Measurements from ENCODE around the gene NTM.
"Not testable (repeated sequence)": the region's sequence is repeated elsewhere in the genome, so short reads cannot be mapped to it uniquely, and the experiment has no call there.

Gene NTM

DNA sequence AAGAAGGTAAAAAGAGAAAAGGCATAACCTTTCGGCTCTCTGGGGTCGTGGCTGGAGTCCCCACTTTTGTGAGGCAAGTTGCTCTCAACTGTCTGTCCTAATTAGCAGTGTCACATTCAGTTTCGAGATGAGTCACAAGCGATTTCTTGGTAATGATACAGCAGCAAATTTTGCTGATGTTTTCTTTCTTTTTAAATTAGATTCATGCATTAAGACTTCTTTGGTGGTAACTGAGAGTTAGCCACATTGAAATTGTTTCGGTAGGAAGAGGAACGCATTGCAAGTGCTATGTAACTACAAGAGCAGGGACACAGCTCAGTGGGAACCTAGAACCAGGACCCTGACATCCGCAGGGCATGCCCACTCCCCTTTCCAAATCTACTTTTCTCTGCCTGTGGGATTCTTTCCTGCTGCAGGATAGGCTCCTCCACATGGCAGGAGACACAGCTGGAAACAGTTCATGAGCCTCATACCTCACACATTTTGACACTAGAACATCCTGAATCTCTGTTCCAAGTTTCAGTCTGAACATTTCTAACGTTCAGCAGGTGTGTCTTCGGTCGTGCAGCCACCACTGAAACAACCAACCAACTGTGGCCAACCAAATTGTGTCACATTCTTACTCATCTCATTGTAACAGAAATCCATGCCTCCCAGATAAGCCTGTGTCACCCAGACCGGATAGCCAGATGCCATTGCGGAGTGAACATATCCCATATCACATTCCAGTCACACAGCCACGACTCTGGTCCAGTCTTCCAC lies 987.6 kb downstream of the NTM start:
- no peak for DNase-seq (ENCODE audit: low spot score)

DNA sequence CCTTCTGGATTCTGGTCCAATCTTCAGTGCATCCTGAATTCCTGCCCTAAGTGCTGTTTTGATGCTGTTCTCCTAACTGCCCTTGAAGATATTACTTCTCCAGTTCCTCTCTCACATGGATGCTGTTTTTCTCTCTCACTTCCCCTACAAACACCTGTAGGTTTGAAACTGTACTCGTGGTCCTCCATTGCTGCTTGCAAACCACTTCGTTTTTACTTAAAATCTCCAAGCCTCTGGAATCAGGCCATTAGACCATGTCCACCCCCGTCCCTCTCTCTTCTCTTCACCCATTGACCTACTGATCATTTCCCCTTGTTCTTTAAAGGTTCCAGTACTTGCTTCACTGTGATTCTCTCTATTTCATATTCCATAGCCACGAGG lies 988.1 kb downstream of the NTM start:
- no peak for DNase-seq (ENCODE audit: low spot score)

DNA sequence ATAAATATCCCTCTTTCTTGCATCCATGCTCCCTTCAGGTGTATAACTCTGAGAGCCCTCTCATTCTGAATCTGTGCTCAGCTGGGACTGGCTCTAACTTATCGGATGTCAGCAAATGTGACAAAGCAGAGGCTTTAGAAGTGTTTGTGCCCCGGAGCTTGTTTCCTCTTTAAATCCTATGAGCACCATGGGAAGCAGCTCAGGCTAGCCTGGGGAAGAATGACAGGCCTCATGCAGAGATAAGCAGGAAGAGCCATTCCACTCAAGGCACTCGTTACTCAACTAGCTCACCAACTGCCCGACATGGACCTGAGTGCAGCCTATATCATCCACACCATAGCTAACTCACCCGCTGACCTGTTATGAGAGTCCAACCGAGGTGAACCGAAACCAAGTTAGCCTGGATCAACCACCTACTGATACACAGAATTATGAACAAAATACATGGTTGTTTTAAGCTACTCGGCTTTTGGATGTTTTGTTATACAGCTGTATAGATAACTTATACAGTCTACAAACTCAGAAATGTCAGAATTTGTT lies 990.7 kb downstream of the NTM start:
- DNase-seq (ENCODE audit: low spot score) = no peak

DNA sequence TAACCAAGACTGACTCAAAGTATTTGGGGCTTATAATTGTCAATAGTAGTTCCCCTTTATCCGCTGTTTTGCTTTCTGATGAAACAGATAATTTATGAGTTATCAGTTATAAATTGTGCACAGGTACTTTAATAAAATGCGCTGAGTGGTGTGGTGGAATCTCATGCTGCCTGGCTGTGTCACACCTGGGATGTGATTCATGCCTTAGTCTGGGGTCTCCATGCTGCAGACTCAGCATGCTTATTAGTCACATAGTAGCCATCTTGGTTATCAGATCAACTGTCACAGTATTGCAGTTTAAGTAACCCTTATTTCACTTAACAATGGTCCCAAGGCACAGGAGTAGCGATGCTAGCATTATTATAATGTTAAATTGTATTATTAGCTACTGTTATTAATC lies 995.2 kb downstream of the NTM start:
- no peak for DNase-seq (ENCODE audit: low spot score)

DNA sequence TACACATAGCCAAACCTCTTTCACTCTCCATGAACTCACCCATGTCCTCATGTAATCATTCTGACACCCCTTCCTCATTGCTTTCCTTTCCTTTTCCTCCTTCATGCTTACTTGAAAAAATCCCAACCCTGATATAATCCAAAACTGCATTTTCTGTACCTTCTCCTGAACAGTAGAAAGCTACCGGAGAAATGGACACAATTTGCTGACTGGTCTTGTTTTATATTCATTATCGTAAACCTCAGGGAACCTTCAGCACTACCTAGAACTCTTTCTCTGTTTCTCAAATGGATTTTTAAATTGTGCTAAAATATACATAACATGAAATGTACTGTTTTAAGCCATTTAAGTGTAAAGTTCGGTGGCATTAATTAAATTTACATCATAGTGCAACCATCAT lies 996.9 kb downstream of the NTM start:
- DNase-seq (ENCODE audit: low spot score) = no peak

DNA sequence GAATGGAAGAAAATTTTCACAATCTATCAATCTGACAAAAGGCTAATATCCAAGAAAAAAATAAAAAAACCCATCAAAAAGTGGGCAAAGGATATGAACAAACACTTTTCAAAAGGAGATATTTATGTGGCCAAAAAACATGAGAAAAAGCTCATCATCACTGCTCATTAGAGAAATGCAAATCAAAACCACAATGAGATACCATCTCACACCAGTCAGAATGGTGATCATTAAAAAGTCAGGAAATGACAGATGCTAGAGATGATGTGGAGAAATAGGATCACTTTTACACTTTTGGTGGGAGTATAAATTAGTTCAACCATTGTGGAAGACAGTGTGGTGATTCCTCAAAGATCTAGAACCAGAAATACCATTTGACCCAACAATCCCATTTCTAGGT lies 999.7 kb downstream of the NTM start:
- DNase-seq (ENCODE audit: low spot score) = not testable (repeated sequence)

DNA sequence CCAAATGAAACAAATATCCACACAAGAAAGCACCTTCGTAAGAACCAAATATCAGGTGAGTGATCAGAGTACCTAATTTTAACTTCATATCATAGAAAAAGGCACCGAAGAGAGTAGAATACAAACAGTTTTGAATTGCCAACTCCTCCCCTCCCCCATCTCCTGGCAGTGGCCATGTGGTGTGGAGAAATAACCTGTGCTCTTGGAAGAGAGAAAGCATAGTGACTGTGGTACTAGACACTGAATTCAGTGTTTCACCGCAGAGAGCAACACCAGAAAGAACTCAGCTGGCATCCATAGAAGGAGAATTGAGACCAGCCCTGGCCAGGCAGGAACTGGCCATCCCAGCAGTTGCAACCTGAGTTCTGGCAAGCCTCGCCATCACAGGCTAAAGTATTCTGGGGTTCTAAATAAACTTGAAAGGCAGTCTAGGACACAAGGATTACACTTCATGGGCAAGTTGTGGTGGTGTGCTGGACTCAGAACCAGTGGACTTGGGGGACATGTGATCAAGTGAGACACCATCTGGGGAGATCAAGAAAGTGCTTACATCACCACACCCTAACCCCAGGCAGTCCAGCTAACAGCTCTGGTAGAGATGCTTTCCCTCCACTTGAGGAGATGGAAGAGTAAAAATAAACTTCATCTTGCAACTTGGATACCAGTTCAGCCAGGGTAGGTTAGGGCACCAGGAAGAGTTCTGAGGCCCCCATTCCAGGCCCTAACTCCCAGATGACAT lies 1003.2 kb downstream of the NTM start:
- DNase-seq (ENCODE audit: low spot score) = no peak

DNA sequence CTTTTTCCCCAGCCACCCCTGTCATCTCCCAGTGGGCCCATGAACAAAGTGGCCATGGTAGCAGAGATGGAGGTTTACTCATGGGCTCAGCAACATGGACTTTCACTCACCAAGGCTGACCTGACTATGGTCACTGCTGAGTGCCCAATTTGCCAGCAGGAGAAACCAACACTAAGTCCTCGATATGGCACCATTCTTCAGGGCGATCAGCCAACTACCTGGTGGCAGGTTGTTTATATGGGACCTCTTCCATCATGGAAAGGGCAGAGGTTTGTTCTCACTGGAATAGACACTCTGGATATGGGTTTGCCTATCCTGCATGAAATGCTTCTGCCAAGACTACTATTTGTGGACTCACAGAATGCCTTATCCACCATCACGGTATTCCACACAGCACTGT lies 1009.1 kb downstream of the NTM start:
- DNase-seq (ENCODE audit: low spot score) = no peak

Data from CD4-positive, alpha-beta T cell treated with Interleukin-6 at 100 ng/mL for 8 hours (primary cell).